Fibroblast of skin of abdomen (primary cell): ENCODE data around the gene KIAA1671.

ENCODE experiments used
- DNase-seq: peaks from one replicate; pipeline ENCODE4 v3.0.0-alpha.2; 2013

KIAA1671 gene

GRCh38 chr22:25069758-25070481 lies 117.4 kb downstream of the KIAA1671 start:
- no peak for DNase-seq

- DNase-seq, result no peak
These were observed 118.4 kb downstream of the KIAA1671 start for GRCh38 chr22:25070956-25071355.

GRCh38 chr22:25071720-25072119 lies 119.2 kb downstream of the KIAA1671 start:
- DNase-seq, result no peak

- DNase-seq, result no peak
These were observed 119.9 kb downstream of the KIAA1671 start for GRCh38 chr22:25072406-25072805.

GRCh38 chr22:25076336-25076735 lies 123.8 kb downstream of the KIAA1671 start:
- no peak for DNase-seq

GRCh38 chr22:25077056-25077455 lies 124.5 kb downstream of the KIAA1671 start:
- no peak for DNase-seq

GRCh38 chr22:25077964-25078363 lies 125.4 kb downstream of the KIAA1671 start:
- no peak for DNase-seq

GRCh38 chr22:25078591-25078990 lies 126.1 kb downstream of the KIAA1671 start:
- DNase-seq, result no peak

GRCh38 chr22:25080855-25081254 lies 128.3 kb downstream of the KIAA1671 start:
- no peak for DNase-seq

- no peak for DNase-seq
These were observed 128.9 kb downstream of the KIAA1671 start for GRCh38 chr22:25081409-25081824.

- DNase-seq, result no peak
These were observed 129.6 kb downstream of the KIAA1671 start for GRCh38 chr22:25082096-25082495.

GRCh38 chr22:25083056-25083806 lies 130.7 kb downstream of the KIAA1671 start:
- DNase-seq, result no peak

GRCh38 chr22:25083807-25084200 lies 131.3 kb downstream of the KIAA1671 start:
- DNase-seq, result no peak

GRCh38 chr22:25084405-25085107 lies 132.0 kb downstream of the KIAA1671 start:
- DNase-seq, result no peak

- no peak for DNase-seq
These were observed 132.6 kb downstream of the KIAA1671 start for GRCh38 chr22:25085156-25085555.

- no peak for DNase-seq
These were observed 133.7 kb downstream of the KIAA1671 start for GRCh38 chr22:25085930-25086901.

- DNase-seq, result no peak
These were observed 134.4 kb downstream of the KIAA1671 start for GRCh38 chr22:25086902-25087282.

GRCh38 chr22:25090225-25090890 lies 137.8 kb downstream of the KIAA1671 start:
- no peak for DNase-seq

- DNase-seq, result no peak
These were observed 138.9 kb downstream of the KIAA1671 start for GRCh38 chr22:25091458-25091857.

GRCh38 chr22:25092119-25092518 lies 139.6 kb downstream of the KIAA1671 start:
- no peak for DNase-seq

GRCh38 chr22:25094579-25094978 lies 142.1 kb downstream of the KIAA1671 start:
- DNase-seq, result no peak

- no peak for DNase-seq
These were observed 143.4 kb downstream of the KIAA1671 start for GRCh38 chr22:25095869-25096268.
